Stomach smooth muscle (tissue), 2 donors: ENCODE measurements around the gene KCNC1.

Source experiments
- H3K27ac ChIP-seq: one replicate; pipeline ENCODE4 v1.7.0; 2013; ENCODE audit warnings: mild to moderate bottlenecking, low read length, inconsistent platforms
- H3K27me3 ChIP-seq, 2 donors: one replicate each; pipeline ENCODE4 v1.7.0; 2013; ENCODE audit warnings: low read length in 2 of 2; ENCODE audit not compliant: insufficient read depth in 2 of 2, control insufficient read depth in 1 of 2
- H3K36me3 ChIP-seq, 2 donors: one replicate each; pipeline ENCODE4 v1.7.0; 2013; ENCODE audit warnings: low read length in 2 of 2; ENCODE audit not compliant: control insufficient read depth in 2 of 2, insufficient read depth in 2 of 2
- H3K4me1 ChIP-seq: one replicate; pipeline ENCODE4 v1.7.0; 2013; ENCODE audit warnings: low read length; ENCODE audit not compliant: control insufficient read depth, insufficient read depth
- H3K4me3 ChIP-seq, 2 donors: one replicate each; pipeline ENCODE4 v1.7.0; 2013; ENCODE audit warnings: low read length in 2 of 2
- H3K9ac ChIP-seq, 2 donors: one replicate each; pipeline ENCODE4 v1.7.0; 2013; ENCODE audit warnings: low read length in 2 of 2, mild to moderate bottlenecking in 1 of 2
- H3K9me3 ChIP-seq, 2 donors: one replicate each; pipeline ENCODE4 v1.7.0; 2013; ENCODE audit warnings: low read length in 2 of 2; ENCODE audit not compliant: control insufficient read depth in 2 of 2
- donor health status: healthy.
- donor health status: Pancreatic carcinoma.

Gene KCNC1

GRCh38 chr11:17782603-17783337, 48.2 kb downstream of the KCNC1 start:
- Histone ChIP-seq H3K36me3 (peaks cover 0 to 2% of the 10 kb centered on the region in 2 donors), H3K4me3 (no peak overlapping the region), H3K9ac (no peak overlapping the region), H3K4me1 (no peaks in the 10 kb centered on the region), H3K27ac (no peak overlapping the region), H3K27me3 (no peaks in the 10 kb centered on the region), H3K9me3 (no peaks in the 10 kb centered on the region)

DNA sequence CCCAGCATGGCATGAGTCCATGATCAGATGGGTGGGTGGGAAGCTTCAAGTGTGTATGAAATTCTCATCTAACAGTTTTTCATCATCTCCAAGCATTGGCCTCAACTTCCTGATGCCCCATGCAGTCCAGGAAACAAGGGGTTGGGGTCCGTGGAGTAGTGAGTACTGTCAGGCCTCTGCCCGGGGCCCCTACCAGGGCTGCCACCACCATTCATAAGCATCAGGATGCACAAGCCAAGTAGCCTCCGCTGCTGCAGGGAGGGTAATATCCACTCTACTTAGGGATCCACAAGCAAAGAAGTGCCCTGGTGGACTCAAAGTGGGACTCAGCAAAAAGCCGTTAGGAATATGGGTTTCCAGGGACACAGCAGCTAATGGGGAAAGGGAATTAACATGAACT, 49.3 kb downstream of the KCNC1 start:
- no peak overlapping the region for H3K9ac ChIP-seq
- no peaks in the 10 kb centered on the region for H3K9me3 ChIP-seq
- peaks cover 0 to 2% of the 10 kb centered on the region in 2 donors for H3K36me3 ChIP-seq
- H3K4me1 ChIP-seq, result no peaks in the 10 kb centered on the region
- no peak overlapping the region for H3K4me3 ChIP-seq
- no peaks in the 10 kb centered on the region for H3K27me3 ChIP-seq
- H3K27ac ChIP-seq, result no peak overlapping the region

- Histone ChIP-seq H3K9me3 (no peaks in the 10 kb centered on the region), H3K4me1 (no peaks in the 10 kb centered on the region), H3K27ac (no peak overlapping the region), H3K27me3 (no peaks in the 10 kb centered on the region), H3K36me3 (peaks cover 0 to 2% of the 10 kb centered on the region in 2 donors), H3K4me3 (no peak overlapping the region), H3K9ac (no peak overlapping the region)
Observed at GRCh38 chr11:17786824-17787525, 52.4 kb downstream of the KCNC1 start.

- peaks cover 0 to 2% of the 10 kb centered on the region in 2 donors for H3K36me3 ChIP-seq
- H3K4me1 ChIP-seq, result no peaks in the 10 kb centered on the region
- H3K27me3 ChIP-seq, result no peaks in the 10 kb centered on the region
- no peak overlapping the region for H3K9ac ChIP-seq
- no peak overlapping the region for H3K27ac ChIP-seq
- no peaks in the 10 kb centered on the region for H3K9me3 ChIP-seq
- no peak overlapping the region for H3K4me3 ChIP-seq
Observed at GRCh38 chr11:17788084-17788483, 53.5 kb downstream of the KCNC1 start.

- Histone ChIP-seq H3K27me3 (no peaks in the 10 kb centered on the region), H3K36me3 (peaks cover 0 to 2% of the 10 kb centered on the region in 2 donors), H3K9ac (no peak overlapping the region), H3K4me3 (no peak overlapping the region), H3K27ac (no peak overlapping the region), H3K9me3 (no peaks in the 10 kb centered on the region), H3K4me1 (no peaks in the 10 kb centered on the region)
Observed at GRCh38 chr11:17790453-17790852, 55.9 kb downstream of the KCNC1 start.

- Histone ChIP-seq H3K4me1 (no peaks in the 10 kb centered on the region), H3K27me3 (no peaks in the 10 kb centered on the region), H3K9ac (no peak overlapping the region), H3K9me3 (no peaks in the 10 kb centered on the region), H3K27ac (no peak overlapping the region), H3K4me3 (no peak overlapping the region), H3K36me3 (no peaks in the 10 kb centered on the region)
Observed at GRCh38 chr11:17791144-17791543, 56.6 kb downstream of the KCNC1 start.

DNA sequence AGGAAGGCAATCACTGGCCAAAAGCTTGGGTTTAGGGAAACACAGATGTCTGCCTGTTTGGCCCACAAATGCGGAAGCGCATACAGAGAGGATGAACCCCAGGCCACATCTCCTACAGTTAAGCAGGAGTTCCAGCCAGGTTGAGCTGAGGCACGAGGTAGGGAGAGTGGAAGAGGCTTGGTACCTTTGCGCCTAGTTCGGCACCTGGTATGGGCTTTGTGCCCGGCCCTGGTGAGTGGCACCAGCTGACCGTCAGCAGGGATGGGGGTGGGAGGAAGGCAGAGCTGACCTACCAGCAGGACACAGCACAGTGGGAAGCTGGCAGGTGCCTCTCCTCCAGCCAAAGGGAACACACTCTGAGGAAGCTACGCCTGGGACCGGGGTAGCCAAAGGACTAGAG, 57.6 kb downstream of the KCNC1 start:
- H3K9me3 ChIP-seq, result no peaks in the 10 kb centered on the region
- H3K27me3 ChIP-seq, result no peaks in the 10 kb centered on the region
- H3K27ac ChIP-seq, result no peak overlapping the region
- no peaks in the 10 kb centered on the region for H3K4me1 ChIP-seq
- H3K9ac ChIP-seq, result no peak overlapping the region
- no peak overlapping the region for H3K4me3 ChIP-seq
- no peaks in the 10 kb centered on the region for H3K36me3 ChIP-seq

DNA sequence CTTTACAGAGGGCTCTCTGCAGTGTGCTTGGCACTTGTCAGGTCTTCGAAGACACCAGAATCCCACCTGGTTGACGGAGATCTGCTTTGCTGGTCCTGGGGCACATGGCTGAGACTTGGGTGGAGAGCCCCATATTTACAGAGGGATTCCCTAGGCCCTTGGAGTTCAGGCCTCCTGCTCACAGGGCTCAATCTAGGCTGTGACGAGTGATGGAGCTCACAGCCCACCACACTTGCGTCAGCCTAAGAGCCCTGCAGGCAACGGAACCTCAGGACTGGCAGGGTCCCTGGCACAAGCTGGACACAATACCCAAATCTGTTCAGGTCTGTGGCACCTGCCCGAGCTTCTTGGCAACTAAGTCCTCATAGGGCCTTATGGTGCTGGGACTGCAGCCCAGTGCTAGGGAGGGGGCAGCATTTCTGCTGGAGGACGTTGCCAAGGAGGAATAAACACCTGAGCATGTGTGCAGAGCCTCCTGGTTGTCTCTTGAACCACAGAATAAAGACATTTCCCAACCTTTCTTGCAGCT, 59.1 kb downstream of the KCNC1 start:
- no peaks in the 10 kb centered on the region for H3K9me3 ChIP-seq
- H3K27me3 ChIP-seq, result no peaks in the 10 kb centered on the region
- no peaks in the 10 kb centered on the region for H3K4me1 ChIP-seq
- no peak overlapping the region for H3K27ac ChIP-seq
- H3K9ac ChIP-seq, result no peak overlapping the region
- H3K4me3 ChIP-seq, result no peak overlapping the region
- no peaks in the 10 kb centered on the region for H3K36me3 ChIP-seq

- Histone ChIP-seq H3K27ac (no peak overlapping the region), H3K27me3 (no peaks in the 10 kb centered on the region), H3K4me1 (no peaks in the 10 kb centered on the region), H3K36me3 (no peaks in the 10 kb centered on the region), H3K9ac (no peak overlapping the region), H3K4me3 (no peak overlapping the region), H3K9me3 (no peaks in the 10 kb centered on the region)
Observed at GRCh38 chr11:17794981-17795380, 60.4 kb downstream of the KCNC1 start.

DNA sequence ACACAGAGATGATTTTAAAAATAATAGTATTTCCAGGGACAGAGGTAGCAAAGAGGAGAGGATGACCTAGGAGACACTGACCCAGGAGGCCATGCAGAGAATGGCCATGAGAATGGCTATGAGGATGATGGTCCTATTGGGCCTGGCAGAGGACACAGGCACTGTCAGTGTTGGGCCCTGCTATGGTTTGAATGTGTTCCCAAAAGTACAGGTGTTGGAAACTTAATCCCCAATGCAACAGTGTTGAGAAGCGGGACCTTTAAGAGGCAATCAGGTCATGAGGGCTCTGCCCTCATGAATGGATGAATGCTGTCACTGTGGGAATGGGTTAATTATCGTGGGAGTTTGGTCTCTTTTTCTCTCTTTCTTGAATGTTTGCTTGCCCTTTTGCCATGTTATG, 61.6 kb downstream of the KCNC1 start:
- no peak overlapping the region for H3K9ac ChIP-seq
- no peaks in the 10 kb centered on the region for H3K27me3 ChIP-seq
- H3K27ac ChIP-seq, result no peak overlapping the region
- no peaks in the 10 kb centered on the region for H3K4me1 ChIP-seq
- no peak overlapping the region for H3K4me3 ChIP-seq
- no peaks in the 10 kb centered on the region for H3K36me3 ChIP-seq
- H3K9me3 ChIP-seq, result no peaks in the 10 kb centered on the region

DNA sequence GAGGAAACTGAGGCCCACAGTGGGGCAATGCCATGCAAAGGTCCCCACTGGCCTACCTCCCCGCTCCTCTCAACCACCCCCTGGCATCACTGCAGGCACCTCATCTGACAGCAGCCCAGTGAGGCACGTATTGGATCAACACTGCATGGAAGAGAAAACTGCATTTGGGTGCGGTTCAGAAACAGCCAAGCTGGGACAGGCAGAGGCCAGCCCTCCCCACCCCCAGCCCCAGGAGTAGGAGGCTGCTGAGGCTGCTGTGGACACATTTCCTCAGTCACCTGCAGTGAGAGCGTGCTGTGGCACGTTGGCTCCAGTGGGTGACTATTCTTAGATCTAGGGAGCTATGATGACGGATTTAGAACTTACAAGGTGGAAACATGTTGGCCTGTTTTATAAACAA, 63.7 kb downstream of the KCNC1 start:
- no peak overlapping the region for H3K9ac ChIP-seq
- no peaks in the 10 kb centered on the region for H3K9me3 ChIP-seq
- no peak overlapping the region for H3K4me3 ChIP-seq
- H3K36me3 ChIP-seq, result no peaks in the 10 kb centered on the region
- no peaks in the 10 kb centered on the region for H3K27me3 ChIP-seq
- no peaks in the 10 kb centered on the region for H3K4me1 ChIP-seq
- no peak overlapping the region for H3K27ac ChIP-seq
